Amygdala (tissue), 56 donors: ENCODE data around the gene ABCF1.
"Not testable (repeated sequence)": the region's sequence is repeated elsewhere in the genome, so short reads cannot be mapped to it uniquely, and the experiment has no call there.

ENCODE experiments used
- DNase-seq, 56 donors: peaks; one replicate each; lab custom pipeline; 2025; lab: John Stamatoyannopoulos, UW

The ABCF1 gene

DNA sequence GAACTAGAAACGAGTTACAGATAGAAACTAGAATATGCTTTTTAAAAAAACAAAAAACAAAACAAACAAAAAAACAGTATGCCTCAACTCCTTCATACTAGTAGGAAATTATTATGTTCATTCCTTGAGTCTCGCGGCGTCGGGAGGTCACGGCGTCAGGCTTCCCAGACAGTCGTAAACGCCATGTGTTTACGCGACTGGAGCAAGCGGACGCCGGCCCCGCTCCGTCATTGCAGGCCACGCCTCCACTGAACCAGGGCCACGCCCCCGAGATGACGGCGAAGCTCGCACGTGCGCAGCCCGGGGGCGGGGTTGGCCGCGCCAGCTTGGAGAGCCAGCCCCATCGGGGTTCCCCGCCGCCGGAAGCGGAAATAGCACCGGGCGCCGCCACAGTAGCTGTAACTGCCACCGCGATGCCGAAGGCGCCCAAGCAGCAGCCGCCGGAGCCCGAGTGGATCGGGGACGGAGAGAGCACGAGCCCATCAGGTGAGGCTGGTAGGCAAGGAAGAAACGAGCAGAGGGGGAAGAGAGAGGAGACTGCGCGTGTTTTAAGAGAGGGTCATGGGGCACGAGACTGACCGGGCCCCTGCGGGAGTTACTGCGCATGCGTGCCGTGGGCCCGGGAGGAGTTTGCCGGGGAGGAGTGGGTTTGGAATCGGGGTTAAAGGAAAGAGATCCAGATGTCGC lies at the start of gene ABCF1:
TSS of gene ABCF1 (plus strand) at position 368 of the 687 bp plus-strand sequence. CDS start at position 414, 46 bp downstream.
- peak; percentile 51 to 100 (median 95) for DNase-seq

DNA sequence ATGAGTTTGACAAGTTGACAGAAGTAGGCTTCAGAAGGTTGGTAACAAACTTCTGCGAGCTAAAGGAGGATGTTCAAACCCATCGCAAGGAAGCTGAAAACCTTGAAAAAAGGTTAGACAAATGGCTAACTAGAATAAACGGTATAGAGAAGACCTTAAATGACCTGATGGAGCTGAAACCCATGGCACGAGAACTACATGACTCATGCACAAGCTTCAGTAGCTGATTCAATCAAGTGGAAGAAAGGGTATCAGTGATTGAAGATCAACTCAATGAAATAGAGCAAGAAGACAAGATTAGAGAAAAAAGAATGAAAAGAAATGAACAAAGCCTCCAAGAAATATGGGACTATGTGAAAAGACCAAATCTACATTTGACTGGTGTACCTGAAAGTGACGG lies 49.3 kb upstream of the ABCF1 start:
- DNase-seq = not testable (repeated sequence)

DNA sequence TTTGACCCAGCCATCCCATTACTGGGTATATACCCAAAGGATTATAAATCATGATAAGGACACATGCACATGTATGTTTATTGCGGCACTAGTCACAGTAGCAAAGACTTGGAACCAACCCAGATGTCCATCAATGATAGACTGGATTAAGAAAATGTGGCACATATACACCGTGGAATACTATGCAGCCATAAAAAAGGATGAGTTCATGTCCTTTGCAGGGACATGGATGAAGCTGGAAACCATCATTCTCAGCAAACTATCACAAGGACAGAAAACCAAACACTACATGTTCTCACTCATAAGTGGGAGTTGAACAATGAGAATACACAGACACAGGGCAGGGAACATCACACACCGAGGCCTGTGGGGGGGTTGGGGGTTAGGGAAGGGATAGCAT lies 44.8 kb upstream of the ABCF1 start:
- DNase-seq = not testable (repeated sequence)

DNA sequence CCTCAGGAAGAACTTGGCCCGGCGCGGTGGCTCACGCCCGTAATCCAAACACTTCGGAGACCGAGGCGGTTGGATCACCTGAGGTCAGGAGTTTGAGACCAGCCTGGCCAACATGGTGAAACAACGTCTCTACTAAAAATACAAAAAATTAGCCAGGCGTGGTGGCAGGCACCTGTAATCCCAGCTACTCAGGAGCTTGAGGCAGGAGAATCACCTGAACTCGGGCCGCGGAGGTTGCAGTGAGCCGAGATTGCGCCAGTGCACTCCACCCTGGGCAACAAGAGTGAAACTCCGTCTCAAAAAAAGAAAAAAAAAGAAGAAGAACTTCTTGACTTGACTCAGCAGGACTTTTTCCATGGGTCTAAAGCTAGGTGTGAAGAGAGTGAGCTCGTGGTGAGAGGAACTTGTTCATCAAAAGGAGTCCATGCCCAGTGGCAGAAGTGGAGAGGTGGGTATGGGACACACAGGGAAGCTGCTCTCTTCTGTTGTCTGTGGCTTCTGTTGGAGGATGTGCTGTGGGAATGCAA lies 41.8 kb upstream of the ABCF1 start:
- DNase-seq = not testable (repeated sequence)

DNA sequence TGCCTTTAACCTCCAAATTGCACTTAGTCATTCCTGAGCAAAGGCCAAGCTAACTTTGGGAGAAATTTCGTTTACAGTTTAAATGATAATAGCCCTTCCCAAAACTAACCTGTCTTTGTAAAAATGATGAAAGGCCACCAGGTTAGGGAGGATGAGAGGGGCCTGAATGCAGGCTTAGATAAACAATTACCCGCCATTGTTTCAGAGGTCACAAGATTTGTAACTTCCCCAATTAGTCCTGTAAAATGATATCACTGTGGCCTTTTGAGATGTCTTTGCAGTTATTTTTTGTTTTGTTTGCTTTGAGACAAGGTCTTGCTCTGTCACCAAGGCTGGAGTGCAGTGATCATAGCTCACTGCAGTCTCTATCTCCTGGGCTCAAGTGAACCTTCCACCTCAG lies 41.2 kb upstream of the ABCF1 start:
- no peak for DNase-seq

DNA sequence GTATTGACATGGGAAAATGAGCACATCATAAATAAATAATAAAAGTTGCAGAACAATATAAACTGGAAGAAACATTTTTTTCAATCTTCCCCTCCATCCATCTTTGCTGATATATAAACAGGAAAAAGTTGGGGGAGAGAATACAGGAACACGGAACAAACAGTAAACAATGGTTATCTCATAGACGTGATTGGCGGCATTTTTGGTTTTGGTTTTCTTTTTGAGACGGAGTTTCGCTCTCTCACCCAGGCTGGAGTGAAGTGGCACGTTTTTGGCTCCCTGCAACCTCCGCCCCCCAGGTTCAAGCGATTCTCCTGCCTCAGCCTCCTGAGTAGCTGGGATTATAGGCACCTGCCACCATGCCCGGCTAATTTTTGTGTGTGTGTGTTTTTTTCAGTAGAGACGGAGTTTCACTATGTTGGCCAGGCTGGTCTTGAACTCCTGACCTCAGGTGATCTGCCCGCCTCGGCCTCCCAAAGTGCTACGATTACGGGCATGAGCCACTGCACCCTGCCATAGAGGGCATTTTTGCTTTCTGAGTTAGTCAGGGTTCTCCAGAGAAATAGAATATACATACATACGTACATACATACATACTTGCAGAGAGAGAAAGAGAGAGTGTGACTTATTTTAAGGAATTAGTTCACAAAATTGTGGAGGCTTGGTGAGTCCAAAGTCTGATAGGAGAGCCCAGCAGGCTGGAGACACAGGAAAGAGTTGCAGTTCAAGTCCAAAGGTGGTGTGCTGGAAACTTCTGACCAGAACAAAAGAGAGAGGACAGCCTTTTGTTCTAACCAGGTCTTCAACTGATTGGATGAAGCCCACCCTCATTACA lies 37.6 kb upstream of the ABCF1 start:
- no peak for DNase-seq

DNA sequence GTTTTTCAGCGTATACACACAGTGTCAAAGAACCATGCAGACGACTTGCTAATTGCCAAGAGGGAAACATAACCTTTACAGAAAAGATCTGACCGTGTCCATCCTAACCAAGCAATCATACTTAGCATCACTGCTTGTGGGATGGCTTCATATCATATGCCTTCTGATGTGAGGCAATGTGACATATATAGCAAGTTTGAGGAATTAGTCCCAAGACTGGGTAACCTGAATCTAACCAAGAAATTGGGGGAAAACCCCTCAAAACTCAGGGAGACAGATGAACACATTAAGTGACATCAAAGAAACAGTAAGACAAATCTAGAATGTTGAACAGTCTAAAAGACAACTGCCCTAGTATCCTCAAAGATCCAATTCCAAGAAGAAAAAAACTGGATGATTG lies 33.3 kb upstream of the ABCF1 start:
- DNase-seq = no peak

DNA sequence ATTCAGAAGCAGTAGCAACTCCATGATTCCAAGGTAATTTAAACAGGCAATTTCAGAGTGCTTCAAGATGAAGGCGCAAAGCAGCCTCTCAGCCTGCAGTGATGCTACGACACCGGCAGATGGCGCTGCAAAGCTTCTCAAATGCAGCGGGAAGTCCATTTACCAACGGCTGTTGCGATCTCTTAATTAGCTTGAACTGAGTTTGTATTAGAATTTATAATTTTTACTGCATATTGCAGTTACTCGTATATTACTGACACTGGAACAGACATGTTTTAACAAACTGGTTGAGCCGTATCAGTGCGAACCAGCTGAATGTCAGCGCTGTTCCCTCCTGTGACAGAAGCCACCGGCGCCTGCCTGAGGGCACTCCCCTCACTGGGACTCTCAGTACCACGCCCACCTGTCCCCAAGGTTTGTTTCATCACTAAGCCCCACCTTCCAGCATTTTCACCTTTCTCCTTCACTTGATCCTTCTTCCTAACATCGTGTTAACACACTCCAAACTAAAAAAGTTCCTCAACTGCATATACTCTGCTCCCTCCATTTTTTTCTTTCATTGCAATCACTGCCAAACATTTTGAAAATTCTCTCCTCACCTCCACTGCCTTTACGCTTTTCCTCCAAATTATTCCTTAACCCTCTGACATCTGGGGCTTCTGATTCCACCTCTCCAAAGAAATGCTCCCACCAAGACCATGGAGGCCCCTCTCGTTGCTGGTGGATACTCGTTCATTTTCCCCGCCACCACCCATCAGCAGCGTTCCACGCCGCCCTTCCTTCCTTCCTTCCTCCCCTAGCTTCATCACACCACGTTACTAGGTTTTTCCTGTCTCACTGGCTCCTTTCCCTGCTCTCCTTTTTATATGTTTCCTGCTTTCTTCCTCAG lies 29.5 kb upstream of the ABCF1 start:
- DNase-seq = peak in 49 of 56 donors; percentile 9 to 84 (median 44)

DNA sequence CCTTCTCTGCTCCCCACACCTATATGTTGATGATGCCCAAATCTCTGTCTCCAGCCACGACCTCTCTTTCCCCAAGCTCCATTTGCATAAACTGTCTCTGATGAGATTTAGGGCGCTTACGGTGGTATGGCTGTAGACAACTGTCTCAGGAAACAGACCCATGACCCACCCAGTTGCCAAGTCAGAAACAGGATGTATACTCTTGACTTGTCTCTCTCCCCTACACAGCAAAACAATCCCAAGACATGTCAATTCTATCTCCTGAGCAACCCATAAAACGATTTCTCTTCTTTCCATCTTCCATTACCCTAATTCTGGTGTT lies 28.9 kb upstream of the ABCF1 start:
- DNase-seq = no peak

DNA sequence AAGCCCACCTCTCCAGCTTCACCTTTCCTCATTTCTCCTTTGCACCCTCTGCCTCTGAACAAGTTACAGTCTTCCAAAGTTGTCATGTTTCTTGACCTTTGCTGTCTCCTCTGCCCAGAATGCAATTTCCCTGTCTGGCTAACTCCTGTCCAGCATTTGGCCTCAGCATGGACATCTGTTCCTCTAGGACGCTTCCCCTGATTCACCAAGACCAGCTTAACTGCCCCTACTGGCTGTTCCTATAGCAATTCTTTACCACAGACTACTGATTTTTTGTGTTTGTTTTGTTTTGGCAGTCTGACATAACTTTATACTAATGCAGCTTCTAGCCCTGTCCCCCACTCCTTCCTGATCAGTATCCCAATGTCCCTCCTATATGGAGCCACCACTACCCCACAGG lies 28.3 kb upstream of the ABCF1 start:
- no peak for DNase-seq

DNA sequence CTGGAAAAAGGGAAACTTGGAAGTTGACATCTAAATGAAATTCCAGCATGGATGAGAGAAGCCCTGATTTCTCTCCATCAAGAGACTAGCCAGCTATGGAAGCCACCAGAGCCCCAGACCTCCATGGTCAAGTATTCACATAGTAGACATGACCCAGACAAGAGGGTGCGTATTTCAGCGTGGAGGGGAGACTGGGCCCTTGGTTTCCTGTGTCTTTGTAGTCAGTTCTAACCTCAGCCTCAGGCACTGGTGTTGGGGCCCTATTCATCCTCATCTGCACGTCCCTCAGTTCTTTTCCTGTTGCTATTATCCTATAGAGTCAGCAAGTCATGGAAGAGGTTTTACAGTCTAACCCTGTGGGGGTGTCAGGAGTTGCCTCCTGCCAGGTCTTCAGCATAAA lies 27.4 kb upstream of the ABCF1 start:
- no peak for DNase-seq

DNA sequence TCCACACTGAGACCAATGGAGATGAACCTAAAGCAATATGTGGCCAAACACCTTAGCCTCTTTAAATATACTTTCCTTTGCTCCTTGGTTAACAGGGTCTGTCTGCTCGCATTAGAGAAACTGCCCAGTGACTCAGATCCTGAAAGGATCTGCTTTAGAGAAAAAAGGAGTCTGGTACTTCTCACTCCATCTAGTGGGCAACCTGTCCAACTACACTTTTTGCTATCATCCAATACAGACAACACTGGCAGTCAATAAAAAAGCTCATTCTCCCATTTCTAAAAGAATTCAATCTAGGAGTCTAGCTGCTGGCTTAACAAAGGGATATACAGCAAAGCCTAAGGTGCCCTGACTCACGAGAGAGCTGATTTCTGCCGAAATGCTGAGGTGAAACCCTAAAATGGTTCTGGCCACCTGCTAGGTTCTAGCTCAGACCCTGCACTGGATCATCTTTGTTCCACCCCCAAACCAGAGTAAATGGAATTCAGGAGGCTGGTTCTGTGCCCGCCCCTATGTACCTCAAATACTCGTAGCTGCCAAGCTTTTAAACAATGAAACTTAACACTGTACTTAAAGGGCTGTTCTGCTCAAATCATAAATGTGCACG lies 26.5 kb upstream of the ABCF1 start:
- peak in 8 of 56 donors; percentile 4 to 40 (median 19) for DNase-seq

DNA sequence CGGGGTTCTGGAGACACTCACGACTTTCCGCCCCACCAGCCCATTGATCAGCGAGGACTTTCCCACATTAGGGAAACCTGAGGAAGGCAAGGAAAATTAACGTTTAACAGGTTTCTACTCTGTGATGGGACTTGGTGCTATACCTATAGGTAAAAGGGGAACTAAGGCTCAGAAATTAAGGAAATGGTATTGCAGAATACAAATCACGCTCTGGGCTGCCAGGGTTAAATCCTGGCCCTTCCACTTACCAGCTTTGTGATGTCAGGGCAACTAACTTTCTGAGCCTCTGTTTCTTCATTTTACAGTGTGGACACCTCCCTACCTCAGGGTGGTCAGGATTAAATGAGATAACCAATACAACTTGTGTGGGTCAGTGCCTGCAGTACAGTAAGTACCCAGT lies 23.8 kb upstream of the ABCF1 start:
- no peak for DNase-seq

DNA sequence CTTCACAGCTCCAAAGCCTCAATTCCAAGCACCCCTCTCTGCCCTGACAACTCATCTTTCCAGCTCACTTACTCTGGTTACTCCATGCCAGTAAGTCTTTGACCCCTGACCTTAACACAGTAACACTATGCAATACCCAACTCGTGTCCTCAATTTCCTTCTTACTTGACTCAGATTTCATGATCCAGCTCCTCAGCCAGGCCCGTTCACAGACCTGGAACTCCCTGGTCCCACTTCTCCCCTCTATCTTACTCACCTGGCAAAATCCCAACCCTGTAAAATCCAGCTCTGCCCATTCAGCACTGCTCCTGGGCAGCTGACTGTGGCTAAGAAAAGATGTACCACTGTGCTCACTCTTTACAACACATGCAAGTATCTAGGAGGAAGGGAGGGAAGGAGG lies 22.9 kb upstream of the ABCF1 start:
- DNase-seq = no peak

DNA sequence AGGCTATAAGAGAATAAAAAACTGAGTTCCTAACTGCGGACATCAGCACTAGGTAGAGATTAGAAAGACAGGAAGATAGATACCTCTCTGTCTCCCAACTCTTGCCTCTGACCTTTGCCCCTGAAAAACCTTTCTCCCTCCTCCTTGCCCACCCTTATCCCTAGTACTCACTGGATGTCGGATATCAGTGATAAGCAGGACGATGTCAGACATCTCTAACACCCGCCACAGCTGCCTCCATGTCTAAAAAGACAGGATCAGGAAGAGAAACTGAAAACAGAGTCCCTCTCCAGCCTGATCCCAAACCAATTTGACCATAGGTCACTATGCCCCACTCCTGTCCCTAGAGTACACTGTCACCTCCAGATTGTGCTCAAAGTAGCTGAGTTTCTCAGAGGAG lies 16.8 kb upstream of the ABCF1 start:
- no peak for DNase-seq

DNA sequence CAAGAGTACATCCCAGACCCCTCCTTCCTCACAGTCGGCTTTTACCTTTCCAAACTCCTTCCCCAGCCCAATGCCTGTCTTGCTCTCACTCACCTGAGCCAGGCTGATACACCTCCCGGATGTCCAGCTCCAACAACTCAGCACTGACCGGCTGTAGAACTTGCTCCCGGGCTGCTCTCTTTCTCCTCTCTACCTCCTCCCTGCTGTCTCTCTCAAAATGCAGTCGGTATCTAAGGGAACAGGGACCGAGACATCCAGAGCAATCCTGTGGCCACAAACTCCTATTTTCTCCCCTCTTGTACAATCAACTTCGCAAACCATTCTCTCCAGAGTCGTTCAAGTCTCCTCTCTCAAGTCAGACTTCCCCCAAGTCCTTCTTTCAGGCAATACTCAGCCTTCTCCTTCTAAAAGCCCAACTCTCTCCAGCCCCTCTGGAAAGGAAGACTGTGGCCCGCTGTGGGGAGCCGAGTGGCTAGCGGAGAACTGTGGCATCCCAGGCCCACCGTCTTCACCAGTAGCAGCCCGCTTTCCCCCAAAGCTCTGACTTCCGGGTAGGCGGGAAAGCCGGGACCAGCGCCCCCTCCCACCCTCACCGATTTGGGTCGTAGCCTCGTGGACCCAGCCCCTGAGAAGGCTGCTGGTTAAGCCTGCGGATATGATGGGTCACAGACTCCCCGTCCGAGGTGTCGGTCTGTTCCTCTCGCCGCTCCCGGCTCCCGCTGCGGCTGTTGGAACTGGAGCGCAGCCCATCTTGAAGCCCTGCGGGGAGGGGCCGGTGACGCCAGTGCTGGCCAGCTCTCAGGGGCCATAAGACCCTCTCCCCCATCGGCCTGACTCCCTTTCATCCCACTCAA lies 16.1 kb upstream of the ABCF1 start:
- peak in 35 of 56 donors; percentile 3 to 78 (median 53) for DNase-seq

DNA sequence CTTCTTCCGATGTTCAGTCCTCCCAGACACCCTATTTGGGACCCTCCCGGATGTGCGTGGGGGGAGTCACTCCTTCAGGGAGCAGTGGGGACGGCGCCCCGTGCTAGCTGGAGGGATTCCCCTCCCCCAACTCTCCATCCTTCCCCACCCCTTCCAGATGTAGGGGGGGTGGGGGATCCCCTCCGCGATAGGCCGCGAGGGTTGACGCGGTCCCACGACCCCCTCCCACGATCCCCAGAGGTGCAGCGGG lies 15.5 kb upstream of the ABCF1 start:
- peak in 17 of 56 donors; percentile 3 to 86 (median 62) for DNase-seq

DNA sequence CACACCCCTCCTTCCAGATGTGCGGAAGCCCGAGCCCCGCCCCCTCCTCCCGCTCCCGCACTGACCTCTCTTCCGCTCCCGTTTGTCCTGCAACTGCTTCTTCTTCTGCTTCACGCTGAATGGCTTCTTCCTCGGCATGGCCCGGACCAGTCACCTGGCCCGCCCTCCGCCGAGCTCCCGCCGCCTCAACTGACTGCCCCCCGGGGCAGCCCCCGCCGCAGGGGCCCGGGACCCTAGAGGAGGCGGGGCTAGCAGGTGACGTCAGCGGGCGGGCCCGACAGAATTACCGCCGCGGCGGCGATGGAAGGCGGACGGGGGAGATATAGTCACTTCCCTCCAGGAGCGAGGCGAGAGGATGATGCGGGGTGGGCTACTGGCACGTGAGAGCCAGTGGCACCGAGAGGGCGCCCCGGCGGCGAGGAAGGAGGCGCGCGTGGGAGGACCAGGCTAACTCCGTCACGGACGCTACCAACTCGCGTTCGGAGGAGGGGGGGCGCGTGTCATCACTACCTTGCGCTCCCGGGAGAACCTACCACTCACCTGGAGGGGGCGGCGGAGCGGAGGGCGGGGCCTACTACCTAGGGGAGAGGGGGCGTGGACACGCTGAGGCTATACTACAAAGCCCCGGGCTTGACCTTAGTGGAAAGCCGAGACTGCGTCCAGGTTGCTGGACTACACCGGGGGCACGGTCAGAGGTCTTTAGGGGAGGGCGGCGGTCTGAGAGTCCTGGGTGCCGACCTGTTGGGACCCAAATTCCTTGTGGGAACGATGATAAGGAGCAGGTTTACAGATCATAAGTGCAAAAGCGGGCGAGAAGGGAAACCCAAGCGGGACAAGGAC lies 15.0 kb upstream of the ABCF1 start, which contains the start of gene GNL1:
TSS of gene GNL1 (minus strand) at position 424 of the 840 bp plus-strand sequence. CDS start at position 138, 286 bp downstream.
- peak; percentile 33 to 96 (median 84) for DNase-seq
